Measurements from ENCODE around the gene FAM181A. TPM values are rescaled to one million over a fixed set of nuclear protein-coding genes. Genes with fewer than 3 reads are reported as not detected.

Gene FAM181A
- total RNA-seq, 2 donors from 2014 or later = not detected

DNA sequence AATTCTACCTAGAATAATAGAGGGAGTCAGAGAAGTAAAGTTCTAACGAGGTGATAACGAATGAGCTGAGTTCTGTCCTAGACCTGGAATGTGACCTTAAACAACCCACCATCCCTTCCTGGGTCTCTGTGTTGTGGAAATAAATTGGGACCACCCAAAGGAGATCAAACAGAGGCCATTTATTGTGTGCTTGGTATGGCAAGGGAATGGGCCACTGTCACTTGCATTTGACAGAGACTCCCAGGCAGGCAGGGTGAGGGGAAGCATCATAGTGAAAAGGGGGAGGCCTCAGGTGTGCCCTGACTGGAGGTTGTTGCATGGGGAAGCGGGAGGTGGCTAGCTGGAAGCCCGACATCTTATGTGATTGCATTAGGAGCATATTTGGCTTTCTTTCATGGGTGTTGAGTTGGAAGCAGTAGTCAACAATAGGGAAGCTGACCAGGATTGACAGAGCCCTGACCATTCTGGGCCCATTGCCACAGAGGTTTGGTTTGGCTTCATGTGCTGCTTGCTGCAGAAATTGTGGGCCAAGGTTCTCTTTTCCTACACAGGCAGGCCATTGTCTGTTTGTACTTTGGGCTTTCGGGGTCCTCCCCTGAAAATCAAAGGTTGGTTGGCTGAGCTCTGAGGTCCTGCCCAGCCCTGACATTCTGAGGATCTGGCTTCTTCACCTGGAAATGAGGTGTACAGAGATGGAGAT is 17.6 kb upstream of the FAM181A start:
- H3K27me3 ChIP-seq = no peaks in the 10 kb centered on the region
- H3K4me1 ChIP-seq = peaks cover 4% of the 10 kb centered on the region
- H3K4me3 ChIP-seq = no peak overlapping the region
- no peaks in the 10 kb centered on the region for H3K36me3 ChIP-seq (replicated peaks in 1 of 2; ENCODE audit: insufficient read depth in 1 of 2, low read depth in 2 of 2)
- ATAC-seq (no peak), DNase-seq (peak in 1 of 4 donors; percentile 18)
- no peak overlapping the region for H3K27ac ChIP-seq
- 71 to 81% methylated on average over 5 of the region's 5 CpGs for WGBS, 2 donors
- intact Hi-C loops (cut with DNase I) = no loop called here
- no peaks in the 10 kb centered on the region for H3K9me3 ChIP-seq
- TF ChIP-seq, protein P1, sequence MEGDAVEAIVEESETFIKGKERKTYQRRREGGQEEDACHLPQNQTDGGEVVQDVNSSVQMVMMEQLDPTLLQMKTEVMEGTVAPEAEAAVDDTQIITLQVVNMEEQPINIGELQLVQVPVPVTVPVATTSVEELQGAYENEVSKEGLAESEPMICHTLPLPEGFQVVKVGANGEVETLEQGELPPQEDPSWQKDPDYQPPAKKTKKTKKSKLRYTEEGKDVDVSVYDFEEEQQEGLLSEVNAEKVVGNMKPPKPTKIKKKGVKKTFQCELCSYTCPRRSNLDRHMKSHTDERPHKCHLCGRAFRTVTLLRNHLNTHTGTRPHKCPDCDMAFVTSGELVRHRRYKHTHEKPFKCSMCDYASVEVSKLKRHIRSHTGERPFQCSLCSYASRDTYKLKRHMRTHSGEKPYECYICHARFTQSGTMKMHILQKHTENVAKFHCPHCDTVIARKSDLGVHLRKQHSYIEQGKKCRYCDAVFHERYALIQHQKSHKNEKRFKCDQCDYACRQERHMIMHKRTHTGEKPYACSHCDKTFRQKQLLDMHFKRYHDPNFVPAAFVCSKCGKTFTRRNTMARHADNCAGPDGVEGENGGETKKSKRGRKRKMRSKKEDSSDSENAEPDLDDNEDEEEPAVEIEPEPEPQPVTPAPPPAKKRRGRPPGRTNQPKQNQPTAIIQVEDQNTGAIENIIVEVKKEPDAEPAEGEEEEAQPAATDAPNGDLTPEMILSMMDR (IDR thresholded peaks at IDR 0.05) = no peak
- TF ChIP-seq POLR2A (IDR thresholded peaks at IDR 0.05) = no peak

DNA sequence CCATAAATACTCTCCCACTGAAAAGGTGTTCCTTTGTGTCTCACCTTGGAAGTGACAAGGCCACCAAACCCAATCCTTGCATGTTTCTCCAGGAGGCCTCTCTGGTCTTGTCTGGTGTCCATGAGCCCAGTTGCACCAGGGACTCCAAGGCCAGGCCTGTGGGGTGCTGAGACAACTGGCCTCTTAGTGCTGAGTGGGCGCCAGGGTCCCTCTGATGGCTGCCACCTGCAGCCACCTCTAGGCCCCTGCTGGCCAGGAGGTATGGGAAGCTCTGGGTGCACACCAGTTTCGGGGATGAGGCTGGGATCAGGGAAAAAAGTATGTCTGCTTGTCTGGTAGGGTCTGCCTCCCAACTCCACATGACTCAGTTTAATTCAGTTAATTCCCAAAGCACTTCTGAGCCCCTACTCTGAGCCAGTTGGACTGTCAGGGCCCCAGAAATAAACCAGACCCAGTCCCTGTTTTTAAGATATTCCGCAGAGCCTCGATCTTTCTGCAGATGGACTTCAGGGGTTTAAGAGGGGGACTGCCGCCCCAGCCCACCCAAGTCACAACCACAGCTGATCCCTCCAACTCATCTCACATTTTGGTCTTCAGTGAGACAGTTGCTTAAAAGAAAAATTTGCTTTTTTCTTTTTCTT is 15.0 kb upstream of the FAM181A start:
- H3K9me3 ChIP-seq = no peaks in the 10 kb centered on the region
- no peaks in the 10 kb centered on the region for H3K4me1 ChIP-seq
- H3K4me3 ChIP-seq = no peak overlapping the region
- intact Hi-C loops (cut with DNase I) = no loop called here
- TF ChIP-seq POLR2A (IDR thresholded peaks at IDR 0.05) = no peak
- TF ChIP-seq, protein P1 (IDR thresholded peaks at IDR 0.05) = no peak
- no peaks in the 10 kb centered on the region for H3K27me3 ChIP-seq
- no peaks in the 10 kb centered on the region for H3K36me3 ChIP-seq (replicated peaks in 1 of 2; ENCODE audit: insufficient read depth in 1 of 2, low read depth in 2 of 2)
- 69 to 70% methylated on average over 5 of the region's 5 CpGs for WGBS, 2 donors
- no peak overlapping the region for H3K27ac ChIP-seq
- ATAC-seq (no peak), DNase-seq (no peak)

DNA sequence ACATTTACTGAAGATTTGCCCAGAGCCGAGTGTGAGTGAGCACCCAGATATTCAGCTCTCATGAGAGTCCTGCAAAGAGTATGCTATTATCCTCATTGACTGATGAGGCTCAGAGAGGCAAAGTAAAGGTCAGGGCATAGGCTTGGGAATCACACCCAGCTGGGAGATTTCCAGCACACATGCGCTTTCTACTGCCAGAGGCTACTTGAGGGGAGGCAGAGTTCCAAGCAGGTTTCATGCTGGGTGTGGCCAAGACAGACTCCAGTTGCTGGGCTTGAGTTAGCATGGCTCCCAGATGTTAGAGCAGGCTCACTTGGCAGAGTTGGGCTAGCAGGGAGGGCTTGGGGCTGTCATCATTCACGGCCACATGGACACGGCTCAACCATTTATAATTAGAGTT is 14.4 kb upstream of the FAM181A start:
- Histone ChIP-seq H3K27me3 (no peaks in the 10 kb centered on the region), H3K27ac (no peak overlapping the region), H3K4me3 (no peak overlapping the region), H3K36me3 (replicated peaks in 1 of 2; ENCODE audit: insufficient read depth in 1 of 2, low read depth in 2 of 2) (no peaks in the 10 kb centered on the region), H3K9me3 (no peaks in the 10 kb centered on the region), H3K4me1 (no peaks in the 10 kb centered on the region)
- no peak for TF ChIP-seq POLR2A (IDR thresholded peaks at IDR 0.05)
- TF ChIP-seq, protein P1 (IDR thresholded peaks at IDR 0.05) = no peak
- 68 to 87% methylated on average over 4 of the region's 4 CpGs for WGBS, 2 donors
- ATAC-seq (no peak), DNase-seq (no peak)
- intact Hi-C loops (cut with DNase I) = no loop called here

DNA sequence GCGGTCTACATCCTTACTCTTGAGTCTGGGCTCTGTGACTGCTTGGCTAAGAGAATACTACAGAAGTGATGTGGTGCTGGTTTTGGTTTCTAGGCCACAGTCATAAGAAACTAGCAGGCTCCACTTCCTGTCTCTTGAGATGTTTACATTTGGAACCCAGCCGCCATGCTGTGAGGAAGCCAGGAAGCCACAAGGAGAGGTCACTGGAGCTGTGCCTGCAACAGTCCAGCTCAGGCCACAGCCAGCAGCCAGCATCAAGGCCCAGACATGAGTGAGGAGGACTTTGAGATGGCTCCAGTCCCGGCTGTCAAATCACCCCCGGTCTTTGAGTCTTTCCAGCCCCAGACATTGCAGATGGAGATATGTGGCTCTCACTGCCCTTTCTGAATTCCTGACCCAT is 12.9 kb upstream of the FAM181A start:
- ATAC-seq = no peak
- H3K27me3 ChIP-seq = no peaks in the 10 kb centered on the region
- H3K9me3 ChIP-seq = no peaks in the 10 kb centered on the region
- H3K4me1 ChIP-seq = no peaks in the 10 kb centered on the region
- no peak overlapping the region for H3K4me3 ChIP-seq
- H3K36me3 ChIP-seq (replicated peaks in 1 of 2; ENCODE audit: insufficient read depth in 1 of 2, low read depth in 2 of 2) = no peaks in the 10 kb centered on the region
- TF ChIP-seq, protein P1 (IDR thresholded peaks at IDR 0.05) = no peak
- TF ChIP-seq POLR2A (IDR thresholded peaks at IDR 0.05) = no peak
- peak in 2 of 4 donors; percentile 20 to 34 for DNase-seq
- H3K27ac ChIP-seq = no peak overlapping the region
- 76 to 100% methylated on average over 2 to 4 of the region's 4 CpGs for WGBS, 2 donors
- intact Hi-C loops (cut with DNase I) = no loop called here

Measured in body of pancreas (tissue), 4 donors.